IMR-90 (cell line): ENCODE results near the gene RAB25.

ENCODE experiments used
- CEBPB ChIP-seq: IDR thresholded peaks from 2 replicates; pipeline ENCODE4 v1.6.1; 2012; ENCODE audit warnings: low read depth, low read length, improper control_type of control experiment
- CTCF ChIP-seq: conservative IDR thresholded peaks from 2 replicates; pipeline ENCODE4 v1.5.1; 2012; ENCODE audit warnings: mild to moderate bottlenecking, low read depth, low read length, improper control_type of control experiment
- FOS ChIP-seq: fragments of 150-350 bp; IDR thresholded peaks from 2 replicates; pipeline ENCODE4 v1.6.1; 2016; ENCODE audit warnings: low read depth, low read length
- MAZ ChIP-seq: IDR thresholded peaks from 2 replicates; pipeline ENCODE4 v1.6.1; 2012; ENCODE audit warnings: low read depth, mild to moderate bottlenecking, low read length, improper control_type of control experiment, moderate library complexity, borderline replicate concordance
- MXI1 ChIP-seq: IDR thresholded peaks from 2 replicates; pipeline ENCODE4 v1.6.1; 2012; ENCODE audit warnings: low read depth, mild to moderate bottlenecking, low read length, moderate library complexity, borderline replicate concordance
- POLR2A ChIP-seq: IDR thresholded peaks from 2 replicates; pipeline ENCODE4 v1.6.1; 2012; ENCODE audit warnings: mild to moderate bottlenecking, low read depth, low read length
- RAD21 ChIP-seq: IDR thresholded peaks from 2 replicates; pipeline ENCODE4 v1.6.1; 2012; ENCODE audit warnings: low read length, improper control_type of control experiment
- RCOR1 ChIP-seq: IDR thresholded peaks from 2 replicates; pipeline ENCODE4 v1.6.1; 2012; ENCODE audit warnings: mild to moderate bottlenecking, low read length, improper control_type of control experiment; ENCODE audit not compliant: insufficient replicate concordance

- TF ChIP-seq POLR2A (peak; percentile 74), CTCF (no peak), FOS (no peak), CEBPB (no peak), MXI1 (no peak), RCOR1 (no peak), RAD21 (no peak), MAZ (peak; percentile 97)
Measured at GRCh38 chr1:156115514-156116374, 54.8 kb downstream of the RAB25 start.
